ENCODE results near the gene PHF11. TPM values are rescaled to one million over a fixed set of nuclear protein-coding genes. Genes with fewer than 3 reads are reported as not detected.

The PHF11 gene
- total and polyA plus RNA-seq, 2 of the 8 experiments (the other 6 are each of a cell fraction or from before 2014, with no cell fraction given) = 6.1 to 8.1 TPM

DNA sequence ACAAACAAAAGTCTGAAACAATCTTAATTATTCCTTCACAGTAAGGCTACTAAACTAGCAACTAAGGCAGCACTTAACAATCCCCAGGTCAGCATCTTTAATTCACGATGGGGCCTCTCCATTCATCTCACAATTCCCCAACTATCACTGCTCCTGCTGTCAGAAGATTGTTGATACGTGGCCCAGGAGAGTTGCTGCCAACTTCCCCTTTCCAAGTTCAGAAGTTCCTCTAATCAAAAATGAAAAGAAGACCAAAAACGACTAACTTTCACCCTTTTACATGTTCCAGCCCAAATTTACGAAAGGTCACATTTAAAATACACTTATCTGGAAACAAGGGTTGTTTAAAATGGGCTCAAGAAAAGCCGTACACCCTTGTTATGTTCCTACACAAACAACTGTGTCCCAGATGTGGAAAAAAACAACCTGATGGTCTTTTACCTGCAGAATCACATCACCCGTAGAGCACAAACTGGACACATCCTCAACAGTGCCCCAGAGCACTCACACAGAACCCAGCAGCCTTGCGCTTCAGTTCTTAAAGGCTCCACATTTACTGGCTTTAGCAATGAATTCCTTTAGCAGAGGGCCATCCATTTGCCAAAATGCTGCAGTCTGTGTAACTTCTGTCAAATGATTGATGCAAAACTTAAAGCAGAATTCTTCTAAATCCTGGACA, 38.0 kb downstream of the PHF11 start:
- no peak for TF ChIP-seq YY1 (IDR thresholded peaks at IDR 0.05; ENCODE audit: low read depth, low read length)
- TF ChIP-seq FOSL1 (IDR thresholded peaks at IDR 0.05; ENCODE audit: insufficient read depth, low read depth, low read length) = no peak
- no peak for TF ChIP-seq JUND (IDR thresholded peaks at IDR 0.05; ENCODE audit: low read length)
- Histone ChIP-seq H4K91ac (replicated peaks; ENCODE audit: insufficient read length, low read length) (no peak overlapping the region), H4K8ac (ENCODE audit: extremely low read depth, insufficient read depth, low read length) (no peak overlapping the region; the same call in 1 of the 2 replicates), H3K23me2 (ENCODE audit: low read depth, low read length) (no peaks in the 10 kb centered on the region), H3K4ac (replicated peaks; ENCODE audit: insufficient read length, low read depth, low read length) (no peak overlapping the region), H4K5ac (ENCODE audit: insufficient read length, low read depth, low read length) (no peak overlapping the region), H2AK5ac (ENCODE audit: low read depth, low read length) (no peak overlapping the region), H2AFZ (ENCODE audit: low read length) (no peak overlapping the region), H3K23ac (ENCODE audit: insufficient read length) (no peak overlapping the region), H3K79me2 (ENCODE audit: control insufficient read depth in 1 of 2, insufficient read depth in 2 of 2, low read length in 2 of 2) (no peaks in the 10 kb centered on the region), H3K4me3 (ENCODE audit: extremely low read depth in 1 of 4, insufficient read depth in 2 of 4, low read depth in 3 of 4, low read length in 4 of 4) (no peak overlapping the region), H2BK15ac (ENCODE audit: low read length) (no peak overlapping the region), H3K56ac (replicated peaks; ENCODE audit: insufficient read length, low read depth, low read length) (no peak overlapping the region), H3K9ac (replicated peaks in 1 of 4; ENCODE audit: extremely low read depth in 1 of 4, low read depth in 3 of 4, low read length in 3 of 4) (no peak overlapping the region), H2BK5ac (ENCODE audit: low read depth, low read length) (no peak overlapping the region), H2BK120ac (replicated peaks; ENCODE audit: low read depth, low read length) (no peak overlapping the region), H2BK12ac (ENCODE audit: low read depth, low read length) (no peak overlapping the region), H3K4me1 (replicated peaks in 1 of 4; ENCODE audit: control insufficient read depth in 3 of 4, insufficient read depth in 4 of 4, low read length in 3 of 4) (no peaks in the 10 kb centered on the region), H3K4me2 (ENCODE audit: insufficient read depth in 1 of 2, low read depth in 2 of 2, low read length in 2 of 2) (no peak overlapping the region), H4K20me1 (replicated peaks in 1 of 2; ENCODE audit: control insufficient read depth in 1 of 2, insufficient read depth in 2 of 2, low read length in 2 of 2) (peaks cover 0 to 2% of the 10 kb centered on the region in 2 experiments), H3K36me3 (ENCODE audit: control insufficient read depth in 2 of 4, insufficient read depth in 4 of 4, low read length in 3 of 4) (peaks cover 0 to 18% (median 3%) of the 10 kb centered on the region in 4 experiments; a peak in 4 of 8 replicates), H3K14ac (ENCODE audit: insufficient read length) (no peak overlapping the region), H3K27ac (ENCODE audit: low read depth, low read length) (no peak overlapping the region), H3K79me1 (ENCODE audit: low read depth, low read length) (no peaks in the 10 kb centered on the region), H3K9me3 (ENCODE audit: insufficient read depth in 2 of 2, low read depth in 1 of 2, low read length in 1 of 2) (no peaks in the 10 kb centered on the region), H3K27me3 (replicated peaks in 1 of 4; ENCODE audit: control insufficient read depth in 3 of 4, extremely low read depth in 1 of 4, insufficient read depth in 3 of 4, low read length in 3 of 4) (no peaks in the 10 kb centered on the region), H3K18ac (ENCODE audit: extremely low read depth, low read length) (no peak overlapping the region), H2BK20ac (ENCODE audit: low read length) (no peak overlapping the region)
- 79% methylated on average over 7 of the region's 7 CpGs; no CpG with 5 or more reads in 1 of the 2 experiments for WGBS, 2 experiments (ENCODE audit: extremely low coverage in 1 of 2, insufficient coverage in 1 of 2, insufficient read length in 1 of 2, insufficient replicate concordance in 2 of 2, low coverage in 1 of 2, low lambda C conversion rate in 2 of 2, missing lambda C conversion rate in 1 of 2)
- no peak for DNase-seq (ENCODE audit: low read depth in 1 of 2, low spot score in 2 of 2)
- ChIA-PET CTCF (ENCODE audit: partially characterized antibody) (no interaction called here), POLR2A (ENCODE audit: partially characterized antibody) (no interaction called here)
- no peak for FAIRE-seq
